HepG2 (cell line): ENCODE measurements around the gene PRTN3. TPM values are rescaled to one million over a fixed set of nuclear protein-coding genes. Genes with fewer than 3 reads are reported as not detected.

Experiments used
- ATAC-seq: fragments of 200-7000 bp; cut with Tn5 transposase; 3 replicates; pipeline ENCODE4 v1.9.1; 2020; ENCODE audit warnings: mild to moderate bottlenecking, moderate library complexity
- BruUV-seq: library from RNA; stranded (reverse); fragments of 400-500 nt; replicated peaks from 2 replicates; lab custom pipeline; 2021; lab: Mats Ljungman, UMichigan
- CTCF ChIA-PET: fragments of 300-600 bp; formaldehyde crosslinking; extraction: SDS; loops from one replicate; lab custom pipeline; 2021; ENCODE audit warnings: low total read pairs, inconsistent platforms, low intra/inter-chr PET ratio; lab: Yijun Ruan, JAX
- POLR2A ChIA-PET: fragments of 350-600 bp; sonication (Branson Sonifier 250); formaldehyde crosslinking; loops from one replicate; lab custom pipeline; 2020; ENCODE audit warnings: antibody characterized with exemption, inconsistent platforms; lab: Yijun Ruan, JAX
- DNase-seq: peaks from one replicate; pipeline ENCODE4 v3.0.0-alpha.2; 2015; ENCODE audit warnings: low spot score
- FAIRE-seq: peaks from 3 replicates; lab custom pipeline; 2011; peaks lifted over from hg19 to GRCh38; lab: Jason Lieb, UNC
- H2AFZ ChIP-seq: one replicate; pipeline ENCODE4 v1.6.1; 2011; ENCODE audit warnings: low read length, inconsistent platforms
- H3K27ac ChIP-seq: fragments of 300-600 bp; 3 replicates; pipeline ENCODE4 v1.8.0; 2011; ENCODE audit warnings: mixed run types, mild to moderate bottlenecking, mixed read lengths, low read length, inconsistent platforms; ENCODE audit not compliant: insufficient read depth; ENCODE audit errors: extremely low read length
- H3K27me3 ChIP-seq, 2 experiments: fragments of 200-600 bp in 1 of 2; 2 replicates in 1 of 2; 3 replicates in 1 of 2; pipeline versions ENCODE4 v1.6.0 to v1.8.0; 2011; ENCODE audit warnings: low read length in 2 of 2, mild to moderate bottlenecking in 2 of 2, moderate library complexity in 2 of 2, inconsistent platforms in 1 of 2; ENCODE audit not compliant: insufficient read depth in 2 of 2, control insufficient read depth in 1 of 2
- H3K36me3 ChIP-seq, 2 experiments: fragments of 200-600 bp in 1 of 2; replicated peaks in 1 of 2; 2 replicates in 1 of 2; 3 replicates in 1 of 2; pipeline versions ENCODE4 v1.5.1 to v1.8.0; 2011; ENCODE audit warnings: low read length in 2 of 2, inconsistent platforms in 1 of 2; ENCODE audit not compliant: insufficient read depth in 2 of 2, control insufficient read depth in 1 of 2
- H3K4me1 ChIP-seq: 2 replicates; pipeline ENCODE4 v1.5.1; 2012; ENCODE audit warnings: low read length, inconsistent platforms; ENCODE audit not compliant: insufficient read depth
- H3K4me2 ChIP-seq: 2 replicates; pipeline ENCODE4 v1.6.0; 2011; ENCODE audit warnings: low read depth, low read length, inconsistent platforms
- H3K4me3 ChIP-seq, 3 experiments: fragments of 200-600 bp in 1 of 3; sonication (generic), shearing (Covaris generic) in 1 of 3; replicated peaks in 1 of 3; 2 replicates each; pipeline ENCODE4 v1.5.1; 2011 to 2016; ENCODE audit warnings: low read length in 3 of 3, inconsistent platforms in 2 of 3, low read depth in 2 of 3, mild to moderate bottlenecking in 2 of 3, control low read depth in 1 of 3, mixed read lengths in 1 of 3; ENCODE audit not compliant: insufficient read depth in 1 of 3
- H3K79me2 ChIP-seq: one replicate; pipeline ENCODE4 v1.6.1; 2011; ENCODE audit warnings: low read length, inconsistent platforms; ENCODE audit not compliant: insufficient read depth
- H3K9ac ChIP-seq: 2 replicates; pipeline ENCODE4 v1.6.0; 2011; ENCODE audit warnings: mild to moderate bottlenecking, low read depth, low read length, inconsistent platforms; ENCODE audit not compliant: insufficient read depth
- H3K9me3 ChIP-seq: 2 replicates; pipeline ENCODE4 v1.5.1; 2012; ENCODE audit warnings: mild to moderate bottlenecking, low read length
- H4K20me1 ChIP-seq: 2 replicates; pipeline ENCODE4 v1.6.0; 2011; ENCODE audit warnings: inconsistent platforms, mild to moderate bottlenecking, low read length, moderate library complexity; ENCODE audit not compliant: insufficient read depth
- AGO2 ChIP-seq: fragments of 200-400 bp; formaldehyde crosslinking; optimal IDR thresholded peaks from 2 replicates; pipeline ENCODE3; 2017; ENCODE audit warnings: mild to moderate bottlenecking, low read depth, low read length, moderate library complexity
- DRAP1 ChIP-seq: IDR thresholded peaks from 2 replicates; pipeline ENCODE4 v1.6.1; 2016; ENCODE audit warnings: missing genetic modification reagents, missing compliant biosample characterization
- FOXP4 ChIP-seq: sonication (generic); formaldehyde crosslinking; IDR thresholded peaks from 2 replicates; pipeline ENCODE4 v1.4.0; 2020; ENCODE audit warnings: missing genetic modification reagents
- GPN1 ChIP-seq: sonication (generic); formaldehyde crosslinking; IDR thresholded peaks from 2 replicates; pipeline ENCODE4 v1.5.1; 2020; ENCODE audit warnings: missing genetic modification reagents, borderline replicate concordance
- HNF1B ChIP-seq: sonication (generic); formaldehyde crosslinking; IDR thresholded peaks from 2 replicates; pipeline ENCODE4 v1.5.1; 2020; ENCODE audit warnings: mild to moderate bottlenecking, moderate library complexity, missing genetic modification reagents
- KLF15 ChIP-seq: sonication (generic); formaldehyde crosslinking; IDR thresholded peaks from 2 replicates; pipeline ENCODE4 v1.8.1; 2023; ENCODE audit warnings: borderline replicate concordance, mild to moderate bottlenecking, inconsistent platforms, missing genetic modification reagents, mixed read lengths
- MAFK ChIP-seq, 2 experiments: IDR thresholded peaks in 1 of 2; conservative IDR thresholded peaks in 1 of 2; 2 replicates each; pipeline ENCODE4 v1.6.1; 2011; ENCODE audit warnings: improper control_type of control experiment in 2 of 2, low read length in 2 of 2
- PAF1 ChIP-seq: IDR thresholded peaks from 2 replicates; pipeline ENCODE4 v1.6.1; 2016; ENCODE audit warnings: missing genetic modification reagents, missing compliant biosample characterization
- POLR2AphosphoS2 ChIP-seq: IDR thresholded peaks from 2 replicates; pipeline ENCODE4 v1.6.1; 2011; ENCODE audit warnings: low read depth, low read length, improper control_type of control experiment
- POLR2AphosphoS5 ChIP-seq: IDR thresholded peaks from 2 replicates; pipeline ENCODE4 v1.6.1; 2012; ENCODE audit warnings: low read depth, low read length
- POLR2G ChIP-seq: fragments of 200-400 bp; formaldehyde crosslinking; IDR thresholded peaks from 2 replicates; pipeline ENCODE4 v1.6.1; 2018; ENCODE audit warnings: mild to moderate bottlenecking, low read depth, low read length, moderate library complexity
- PPARG ChIP-seq: conservative IDR thresholded peaks from 2 replicates; pipeline ENCODE4 v1.6.1; 2016; ENCODE audit warnings: missing biosample characterization, missing genetic modification reagents
- RBFOX2 ChIP-seq: fragments of 200-400 bp; formaldehyde crosslinking; IDR thresholded peaks from 2 replicates; pipeline ENCODE4 v1.6.1; 2017; ENCODE audit warnings: low read depth, mild to moderate bottlenecking, low read length
- ZBTB33 ChIP-seq: sonication (generic); formaldehyde crosslinking; IDR thresholded peaks from 2 replicates; pipeline ENCODE4 v1.4.0; 2020; ENCODE audit warnings: missing genetic modification reagents
- ZNF281 ChIP-seq: sonication (generic); formaldehyde crosslinking; IDR thresholded peaks from 2 replicates; pipeline ENCODE4 v1.4.0; 2020; ENCODE audit warnings: missing genetic modification reagents, borderline replicate concordance
- WGBS: methylation state at CpG from one replicate; pipeline ENCODE4 v1.1.6; 2017; ENCODE audit warnings: low lambda C conversion rate; 5-methylcytosine and 5-hydroxymethylcytosine counted together
- in situ Hi-C: cut with HindIII; loops from 2 replicates; pipeline ENCODE4 v1.10.0; 2017; ENCODE audit warnings: low pct_unique_long_range_greater_than_20kb; ENCODE audit not compliant: extremely low pct_ligation_motif_present
- intact Hi-C: fragments of 100-400 bp; cut with micrococcal nuclease; formaldehyde crosslinking; loops from one replicate; pipeline ENCODE4 v1.10.0; 2022; ENCODE audit not compliant: unreplicated experiment
- polyA plus RNA-seq, 8 experiments: library from polyadenylated mRNA; depleted of rRNA in 3 of 8; stranded (reverse) in 7 of 8; unstranded in 1 of 8; fragments of >200 nt; fragmentation: Illumina TruSeq in 4 of 8; extraction: Trizol in 4 of 8; gene quantifications; 2 replicates each; pipeline versions ENCODE4 v1.2.1 to v1.2.3, GENCODE V29; 2011 to 2016; ENCODE audit warnings: low read depth in 4 of 8, missing spikeins in 1 of 8, mixed read lengths in 1 of 8; ENCODE audit not compliant: insufficient read depth in 1 of 8
- total RNA-seq, 5 experiments: library from RNA; depleted of rRNA; stranded (reverse); fragments of >200 nt; fragmentation: Illumina TruSeq; extraction: Trizol; gene quantifications; 2 replicates each; pipeline ENCODE4 v1.2.3, GENCODE V29; 2016; ENCODE audit warnings: low read depth in 1 of 5

PRTN3 gene
- total and polyA plus RNA-seq, 2 of the 13 experiments (the other 11 are each of a cell fraction or from before 2014, with no cell fraction given), result not detected

GRCh38 chr19:806815-807421, 33.9 kb upstream of the PRTN3 start:
- peaks cover 85% of the 10 kb centered on the region for H4K20me1 ChIP-seq
- H3K79me2 ChIP-seq, result peaks cover 55% of the 10 kb centered on the region
- 98% methylated on average over 25 of the region's 34 CpGs for WGBS
- CTCF ChIA-PET, result no interaction called here
- DNase-seq, result no peak
- no peaks in the 10 kb centered on the region for H3K9me3 ChIP-seq
- no peak overlapping the region for H3K4me2 ChIP-seq
- POLR2A ChIA-PET, result no interaction called here
- no peak overlapping the region for H3K9ac ChIP-seq
- intact Hi-C loops (no loop called here), in situ Hi-C loops (no loop called here)
- no TSS peak for BruUV-seq
- no peak overlapping the region for H2AFZ ChIP-seq
- H3K27me3 ChIP-seq, result no peaks in the 10 kb centered on the region
- no peak overlapping the region for H3K4me3 ChIP-seq
- H3K27ac ChIP-seq, result no peak overlapping the region
- no peak for FAIRE-seq
- no peak for ATAC-seq
- H3K4me1 ChIP-seq, result peaks cover 7% of the 10 kb centered on the region
- H3K36me3 ChIP-seq, result peaks cover 53 to 96% of the 10 kb centered on the region in 2 experiments; a peak in 4 of 5 replicates
- TF ChIP-seq POLR2AphosphoS2 (peak; percentile 14; the same call in 1 of the 2 replicates), FOXP4 (CRISPR knock-in tag) (no peak), POLR2AphosphoS5 (peak; percentile 10; the same call in 1 of the 2 replicates), AGO2 (peak; percentile 90), KLF15 (CRISPR knock-in tag) (no peak), RBFOX2 (peak; percentile 70), ZNF281 (CRISPR knock-in tag) (no peak), MAFK (conservative IDR thresholded peaks at IDR 0.05 in 1 of 2, IDR thresholded peaks at IDR 0.05 in 1 of 2; ENCODE audit: low read length in 2 of 2) (no peak), DRAP1 (CRISPR knock-in tag) (no peak), PPARG (no peak), POLR2G (peak; percentile 46; the same call in 1 of the 2 replicates), ZBTB33 (peak; percentile 74; the same call in 1 of the 2 replicates), GPN1 (CRISPR knock-in tag) (no peak), PAF1 (CRISPR knock-in tag) (no peak), HNF1B (CRISPR knock-in tag) (no peak)
